Transverse colon (tissue), 4 donors: ENCODE results near the gene PPP1R9A. TPM values are rescaled to one million over a fixed set of nuclear protein-coding genes. Genes with fewer than 3 reads are reported as not detected.
"Not testable (repeated sequence)": the region's sequence is repeated elsewhere in the genome, so short reads cannot be mapped to it uniquely, and the experiment has no call there.

ENCODE experiments used
- DNase-seq: peaks from one replicate; pipeline ENCODE4 v3.0.0-alpha.2; 2019
- H3K27ac ChIP-seq, 4 donors: fragments of 200-600 bp; sonication (generic); 2 replicates each; pipeline ENCODE4 v1.5.1; 2016 to 2018; ENCODE audit warnings: inconsistent platforms in 4 of 4
- H3K27me3 ChIP-seq: fragments of 200-600 bp; sonication (generic); 2 replicates; pipeline ENCODE4 v1.5.1; 2017; ENCODE audit warnings: inconsistent platforms
- H3K36me3 ChIP-seq, 4 donors: fragments of 200-600 bp; sonication (generic); 2 replicates each; pipeline ENCODE4 v1.5.1; 2017 to 2019; ENCODE audit warnings: inconsistent platforms in 4 of 4
- H3K4me1 ChIP-seq, 4 donors: fragments of 200-600 bp; sonication (generic); 2 replicates each; pipeline ENCODE4 v1.5.1; 2017 to 2020; ENCODE audit warnings: inconsistent platforms in 4 of 4
- H3K4me3 ChIP-seq, 4 donors: fragments of 200-600 bp; sonication (generic); 1 replicate in 1 of 4; 2 replicates in 3 of 4; pipeline versions ENCODE4 v1.5.1 to v1.6.1; 2017 to 2019; ENCODE audit warnings: inconsistent platforms in 4 of 4
- H3K9me3 ChIP-seq, 2 donors: fragments of 200-600 bp; sonication (generic); 2 replicates each; pipeline ENCODE4 v1.5.1; 2017 to 2019; ENCODE audit warnings: inconsistent platforms in 2 of 2
- EP300 ChIP-seq: sonication (generic); formaldehyde crosslinking; IDR thresholded peaks from one replicate; pipeline ENCODE4 v1.6.1; 2017; ENCODE audit warnings: antibody characterized with exemption, low read depth
- POLR2A ChIP-seq: fragments of 450-650 bp; IDR thresholded peaks from one replicate; pipeline ENCODE4 v1.6.1; 2016; ENCODE audit warnings: antibody characterized with exemption, mild to moderate bottlenecking, moderate library complexity
- POLR2AphosphoS5 ChIP-seq, 3 donors: sonication (generic); formaldehyde crosslinking; IDR thresholded peaks; one replicate each; pipeline ENCODE4 v1.6.1; 2016; ENCODE audit warnings: antibody characterized with exemption in 3 of 3
- WGBS, 2 donors: methylation state at CpG; one replicate each; pipeline ENCODE4 v1.1.5; 2018; ENCODE audit warnings: low coverage in 1 of 2; 5-methylcytosine and 5-hydroxymethylcytosine counted together
- in situ Hi-C, 4 donors: fragments of 200-750 bp; cut with MboI; loops; one replicate each; pipeline versions ENCODE4 v1.15.0 to v1.15.1; 2017; ENCODE audit warnings: low sequenced_read_pairs in 3 of 4, low pct_ligation_motif_present in 1 of 4, low pct_unique_long_range_greater_than_20kb in 1 of 4
- intact Hi-C: fragments of 100-400 bp; cut with DNase I; formaldehyde crosslinking; loops from one replicate; pipeline ENCODE4 v1.15.1; 2023; ENCODE audit warnings: low total_unique reads
- total RNA-seq, 4 donors: library from RNA; depleted of rRNA; stranded (reverse); fragments of >200 nt; gene quantifications; one replicate each; pipeline ENCODE4 v1.1.0, GENCODE V29; 2016
- TF ChIP-seq, protein P1 (sequence below), 5 experiments: fragments of 200-600 bp in 3 of 5; fragments of 450-650 bp in 2 of 5; sonication (generic) in 3 of 5; IDR thresholded peaks; 1 replicate in 2 of 5; 2 replicates in 3 of 5; pipeline ENCODE4 v1.5.1; 2016 to 2017; ENCODE audit warnings: antibody characterized with exemption in 5 of 5, inconsistent platforms in 3 of 5, mild to moderate bottlenecking in 2 of 5, moderate library complexity in 1 of 5

Gene PPP1R9A
- total RNA-seq, 4 donors from 2014 or later: 13.1 to 30.0 (median 23.2) TPM

DNA sequence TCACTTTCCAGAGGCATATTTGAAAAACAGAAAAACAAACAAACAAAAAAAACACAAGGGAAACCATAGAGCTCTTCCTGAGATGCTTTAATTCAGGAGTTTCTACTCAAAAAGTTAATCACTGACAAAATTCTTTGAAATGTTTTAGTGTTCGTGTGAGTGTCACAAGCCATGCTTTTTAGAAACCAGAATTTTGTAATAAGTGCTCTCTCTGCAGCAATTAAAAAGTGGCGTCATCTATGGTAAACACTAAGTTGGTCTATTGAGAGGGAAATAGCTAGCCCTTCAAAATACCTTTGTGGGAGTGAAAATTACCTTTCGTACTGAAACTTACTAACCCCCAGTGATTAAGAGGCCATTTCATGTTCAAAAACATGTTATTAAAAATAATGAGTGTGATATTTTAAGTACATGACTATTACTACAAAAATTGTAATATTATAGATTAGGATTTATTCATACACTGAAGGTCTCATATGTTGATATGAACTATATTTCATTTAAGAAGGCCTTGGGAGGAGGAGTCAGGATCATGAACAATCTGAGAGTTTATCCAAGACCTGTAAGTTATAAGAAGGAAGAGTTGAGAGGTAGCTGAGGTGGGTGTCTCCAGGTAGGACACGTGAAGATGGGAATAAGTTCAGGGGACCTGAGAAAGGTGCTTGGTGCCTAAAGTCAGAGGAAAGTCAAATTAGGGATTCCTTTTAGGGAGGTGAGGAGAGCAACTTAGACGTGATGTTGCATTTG, 94.6 kb downstream of the PPP1R9A start:
- no peak for TF ChIP-seq POLR2AphosphoS5 (IDR thresholded peaks at IDR 0.05)
- no peak for TF ChIP-seq EP300
- TF ChIP-seq, protein P1, sequence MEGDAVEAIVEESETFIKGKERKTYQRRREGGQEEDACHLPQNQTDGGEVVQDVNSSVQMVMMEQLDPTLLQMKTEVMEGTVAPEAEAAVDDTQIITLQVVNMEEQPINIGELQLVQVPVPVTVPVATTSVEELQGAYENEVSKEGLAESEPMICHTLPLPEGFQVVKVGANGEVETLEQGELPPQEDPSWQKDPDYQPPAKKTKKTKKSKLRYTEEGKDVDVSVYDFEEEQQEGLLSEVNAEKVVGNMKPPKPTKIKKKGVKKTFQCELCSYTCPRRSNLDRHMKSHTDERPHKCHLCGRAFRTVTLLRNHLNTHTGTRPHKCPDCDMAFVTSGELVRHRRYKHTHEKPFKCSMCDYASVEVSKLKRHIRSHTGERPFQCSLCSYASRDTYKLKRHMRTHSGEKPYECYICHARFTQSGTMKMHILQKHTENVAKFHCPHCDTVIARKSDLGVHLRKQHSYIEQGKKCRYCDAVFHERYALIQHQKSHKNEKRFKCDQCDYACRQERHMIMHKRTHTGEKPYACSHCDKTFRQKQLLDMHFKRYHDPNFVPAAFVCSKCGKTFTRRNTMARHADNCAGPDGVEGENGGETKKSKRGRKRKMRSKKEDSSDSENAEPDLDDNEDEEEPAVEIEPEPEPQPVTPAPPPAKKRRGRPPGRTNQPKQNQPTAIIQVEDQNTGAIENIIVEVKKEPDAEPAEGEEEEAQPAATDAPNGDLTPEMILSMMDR (IDR thresholded peaks at IDR 0.05): no peak
- no peak for TF ChIP-seq POLR2A
- Histone ChIP-seq H3K9me3 (no peaks in the 10 kb centered on the region), H3K36me3 (no peaks in the 10 kb centered on the region), H3K27ac (no peak overlapping the region), H3K4me3 (no peak overlapping the region), H3K4me1 (peaks cover 0 to 51% (median 30%) of the 10 kb centered on the region in 4 donors), H3K27me3 (no peaks in the 10 kb centered on the region)
- in situ Hi-C loops (no loop called here), intact Hi-C loops (no loop called here)
- no peak for DNase-seq
- 73 to 80% methylated on average over 5 of the region's 5 CpGs for WGBS, 2 donors

DNA sequence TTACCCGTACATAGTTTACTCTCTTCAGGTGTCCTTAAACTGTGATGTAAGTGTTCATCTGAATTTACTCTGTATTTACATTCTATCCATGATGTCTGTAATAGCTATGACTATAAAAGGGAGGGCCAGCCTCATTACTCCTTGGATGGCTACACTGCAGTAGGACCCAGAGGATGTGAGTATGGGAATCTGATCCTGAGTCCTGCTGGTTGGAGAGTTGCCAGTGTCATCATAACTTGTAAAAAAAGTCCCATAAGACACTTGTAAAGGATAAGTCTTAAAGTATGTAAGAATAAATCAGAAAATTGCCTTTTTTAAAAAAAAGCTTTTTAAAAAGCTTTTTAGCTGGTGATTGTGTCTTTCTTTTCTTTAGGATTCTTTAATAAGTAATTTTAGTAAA, 95.4 kb downstream of the PPP1R9A start:
- no peak for DNase-seq
- peak overlapping the region in 1 of 4 donors; percentile 4 for H3K27ac ChIP-seq

DNA sequence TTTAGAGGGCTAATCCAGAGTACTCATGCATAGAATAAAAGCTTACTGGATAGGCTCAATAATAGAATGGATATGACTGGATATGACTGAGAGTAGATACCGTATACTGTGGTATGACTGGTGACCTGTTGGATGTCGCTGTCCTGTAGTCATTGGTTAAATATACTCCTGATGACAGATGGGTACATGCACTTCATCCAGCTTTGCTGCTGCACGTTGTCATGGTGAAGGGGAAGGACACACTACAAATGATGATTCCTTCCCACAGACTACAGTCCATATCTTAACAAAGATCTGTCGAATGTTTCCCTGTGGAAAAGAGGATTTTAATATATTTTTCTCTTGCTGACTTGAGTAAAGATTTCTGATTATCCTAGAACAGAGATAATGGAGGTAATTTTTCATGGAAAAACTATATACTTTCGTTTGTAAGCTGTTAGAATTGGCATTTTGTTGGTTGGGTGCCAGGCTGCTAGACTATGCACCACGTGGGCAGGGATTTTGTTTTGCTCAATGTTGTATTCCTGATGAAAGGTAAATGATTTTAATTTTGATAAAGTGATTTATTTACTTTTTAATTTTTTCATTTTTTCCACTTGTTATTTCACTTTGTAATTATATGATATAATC, 97.3 kb downstream of the PPP1R9A start:
- H3K9me3 ChIP-seq: no peaks in the 10 kb centered on the region
- no peak overlapping the region for H3K4me3 ChIP-seq
- intact Hi-C loops: no loop called here
- WGBS, 2 donors: 67 to 73% methylated on average over 5 to 6 of the region's 6 CpGs
- H3K4me1 ChIP-seq: peaks cover 0 to 33% (median 19%) of the 10 kb centered on the region in 4 donors
- TF ChIP-seq, protein P1 (IDR thresholded peaks at IDR 0.05): no peak
- no peak for TF ChIP-seq POLR2AphosphoS5 (IDR thresholded peaks at IDR 0.05)
- TF ChIP-seq POLR2A: no peak
- TF ChIP-seq EP300: no peak
- DNase-seq: no peak
- in situ Hi-C loops: no loop called here
- no peaks in the 10 kb centered on the region for H3K27me3 ChIP-seq
- no peaks in the 10 kb centered on the region for H3K36me3 ChIP-seq
- no peak overlapping the region for H3K27ac ChIP-seq

More for the DNA sequence above, 95.4 kb downstream of the PPP1R9A start:
- in situ Hi-C loops (no loop called here), intact Hi-C loops (no loop called here)
- no peaks in the 10 kb centered on the region for H3K9me3 ChIP-seq
- no peaks in the 10 kb centered on the region for H3K36me3 ChIP-seq
- 54 to 75% methylated on average over 1 of the region's 1 CpG for WGBS, 2 donors
- no peak overlapping the region for H3K4me3 ChIP-seq
- H3K4me1 ChIP-seq: peaks cover 0 to 50% (median 30%) of the 10 kb centered on the region in 4 donors
- no peaks in the 10 kb centered on the region for H3K27me3 ChIP-seq
- TF ChIP-seq EP300: no peak
- TF ChIP-seq, protein P1 (IDR thresholded peaks at IDR 0.05): no peak
- no peak for TF ChIP-seq POLR2AphosphoS5 (IDR thresholded peaks at IDR 0.05)
- no peak for TF ChIP-seq POLR2A

DNA sequence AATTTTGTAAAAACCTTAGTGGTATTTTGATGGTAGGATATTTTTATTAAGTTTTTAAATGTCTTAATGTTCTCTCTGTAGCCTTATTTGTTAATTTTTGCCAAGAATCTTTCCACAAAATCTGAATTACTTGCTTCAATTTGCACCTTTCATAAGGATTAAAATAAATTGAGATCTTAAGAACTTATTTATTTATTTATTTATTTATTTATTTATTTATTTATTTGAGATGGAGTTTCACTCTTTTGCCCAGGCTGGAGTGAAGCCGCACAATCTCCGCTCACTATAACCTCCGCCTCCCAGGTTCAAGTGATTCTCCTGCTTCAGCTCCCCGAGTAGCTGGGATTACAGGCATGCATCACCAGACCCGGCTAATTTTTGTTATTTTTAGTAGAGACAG, 98.6 kb downstream of the PPP1R9A start:
- WGBS, 2 donors: 94 to 100% methylated on average over 4 to 5 of the region's 5 CpGs
- H3K4me1 ChIP-seq: peaks cover 0 to 22% (median 13%) of the 10 kb centered on the region in 4 donors
- no peaks in the 10 kb centered on the region for H3K27me3 ChIP-seq
- H3K4me3 ChIP-seq: no peak overlapping the region
- in situ Hi-C loops: no loop called here
- no peak overlapping the region for H3K27ac ChIP-seq
- intact Hi-C loops: no loop called here
- H3K36me3 ChIP-seq: no peaks in the 10 kb centered on the region
- no peak for DNase-seq
- H3K9me3 ChIP-seq: no peaks in the 10 kb centered on the region
- TF ChIP-seq POLR2AphosphoS5 (IDR thresholded peaks at IDR 0.05): no peak
- TF ChIP-seq, protein P1 (IDR thresholded peaks at IDR 0.05): no peak
- no peak for TF ChIP-seq EP300
- no peak for TF ChIP-seq POLR2A

DNA sequence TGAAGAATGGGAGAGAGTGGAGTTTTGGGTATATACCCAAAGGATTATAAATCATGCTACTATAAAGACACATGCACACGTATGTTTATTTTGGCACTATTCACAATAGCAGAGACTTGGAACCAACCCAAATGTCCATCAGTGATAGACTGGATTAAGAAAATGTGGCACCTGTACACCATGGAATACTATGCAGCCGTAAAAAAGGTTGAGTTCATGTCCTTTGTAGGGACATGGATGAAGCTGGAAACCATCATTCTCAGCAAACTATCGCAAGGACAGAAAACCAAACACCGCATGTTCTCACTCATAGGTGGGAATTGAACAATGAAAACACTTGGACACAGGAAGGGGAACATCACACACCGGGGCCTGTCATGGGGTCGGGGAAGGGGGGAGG, 101.4 kb downstream of the PPP1R9A start:
- H3K4me3 ChIP-seq, intact Hi-C loops, DNase-seq, H3K9me3 ChIP-seq, in situ Hi-C loops, H3K4me1 ChIP-seq, H3K27ac ChIP-seq, H3K36me3 ChIP-seq, H3K27me3 ChIP-seq: not testable (repeated sequence)
- WGBS, 2 donors: 83 to 87% methylated on average over 3 to 6 of the region's 6 CpGs
